Stimulated activated CD4-positive, alpha-beta T cell treated with anti-CD3 and anti-CD28 coated beads, Interleukin-15, amount 100 ng/mL, for 48 hours (primary cell): Measurements from ENCODE around the gene THSD4.

Source experiments
- DNase-seq, 2 donors: peaks; one replicate each; pipeline ENCODE4 v3.0.0-alpha.2; 2020; ENCODE audit warnings: low read depth in 2 of 2

Gene THSD4

DNA sequence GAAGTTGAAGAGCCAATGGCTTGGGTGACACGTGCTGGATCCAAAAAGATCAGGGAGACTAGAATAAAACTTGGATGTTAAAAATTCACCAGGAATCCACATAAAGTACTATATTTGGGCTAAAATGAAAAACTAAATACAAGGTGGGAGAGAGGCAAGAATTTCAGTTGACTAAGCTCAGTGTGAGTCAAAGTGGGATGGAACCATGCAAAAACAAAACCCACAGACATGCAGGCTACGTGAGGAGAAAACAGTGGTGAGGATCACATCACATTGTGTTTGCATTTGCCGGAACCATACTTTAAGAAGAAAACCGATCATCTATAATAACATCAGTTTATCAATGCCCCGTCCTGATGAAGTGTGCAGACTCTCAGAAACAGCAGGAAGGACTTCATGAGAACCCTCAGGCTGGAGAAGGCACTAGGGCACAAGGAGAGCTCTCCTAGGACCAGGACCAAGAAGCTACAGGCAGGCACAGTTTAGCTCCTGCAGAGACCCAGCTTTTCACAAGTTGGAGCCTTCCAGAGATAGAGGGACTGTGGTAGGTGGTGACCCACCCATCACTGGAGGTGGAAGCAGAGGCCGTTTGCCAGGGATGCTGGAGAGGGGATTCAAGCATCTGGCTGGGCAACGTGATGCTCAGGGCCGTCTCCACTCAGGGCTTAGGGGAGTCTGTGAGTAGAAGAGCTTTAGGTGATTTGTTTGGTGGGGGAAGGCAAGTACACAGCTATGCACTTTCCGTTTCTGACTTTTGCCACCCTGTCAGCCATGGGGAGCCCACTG, 666.1 kb downstream of the THSD4 start:
- no peak for DNase-seq

DNA sequence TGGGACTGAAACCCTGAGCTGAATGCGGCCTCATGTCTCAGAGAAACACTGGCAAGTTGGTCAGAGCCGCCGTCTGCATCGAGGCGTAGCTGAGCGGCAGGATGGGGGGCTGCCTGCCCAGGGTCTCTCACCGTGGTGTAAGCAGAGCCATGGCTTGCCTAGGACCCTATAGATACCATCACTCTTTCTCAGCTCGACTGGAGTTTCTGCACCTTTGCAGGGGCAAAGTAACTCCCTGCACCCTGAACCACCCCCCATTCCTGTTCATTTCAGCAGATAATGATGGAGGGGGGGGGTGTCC, 666.6 kb downstream of the THSD4 start:
- no peak for DNase-seq

- DNase-seq, result no peak
These were observed 667.3 kb downstream of the THSD4 start for GRCh38 chr15:71782422-71783165.

GRCh38 chr15:71784719-71785118, 669.4 kb downstream of the THSD4 start:
- no peak for DNase-seq

DNA sequence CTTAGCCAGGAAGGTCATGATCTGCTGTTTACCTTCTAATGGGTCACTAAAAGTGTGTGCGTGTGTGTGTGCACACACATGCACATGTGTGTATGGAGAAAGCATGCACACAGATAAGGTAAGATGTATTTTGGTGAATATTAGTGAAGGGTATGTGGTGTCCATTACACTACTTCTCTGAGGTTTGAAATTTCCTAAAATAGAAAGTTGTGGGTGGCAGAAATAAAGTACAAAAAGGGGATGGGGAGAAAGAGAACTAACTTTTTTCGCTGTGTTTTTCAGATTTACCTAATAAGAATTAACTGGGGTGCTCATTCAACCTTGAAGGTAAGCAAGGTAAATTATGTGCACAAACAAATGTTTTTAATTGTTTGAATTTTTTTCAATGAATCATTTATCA, 670.7 kb downstream of the THSD4 start:
- no peak for DNase-seq

DNA sequence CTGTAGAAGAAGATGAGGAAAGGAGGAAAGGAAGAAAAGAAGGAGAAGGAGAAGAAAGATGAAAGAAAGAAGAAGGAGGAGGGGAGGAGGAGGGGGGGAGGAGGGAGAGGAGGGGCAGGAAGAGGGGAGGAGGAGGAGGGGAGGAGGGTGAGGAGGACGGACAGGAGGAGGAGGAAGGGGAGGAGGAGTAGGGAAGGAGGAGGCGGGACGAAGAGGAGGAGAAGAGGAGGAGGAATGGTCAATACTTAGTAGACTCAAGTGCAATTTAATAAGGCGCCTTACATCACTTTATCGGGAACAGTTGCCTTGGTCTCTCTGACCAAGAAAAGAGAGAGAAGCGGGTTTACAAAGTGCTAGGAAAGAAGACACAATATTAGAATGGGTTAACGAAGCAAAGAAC, 671.4 kb downstream of the THSD4 start:
- DNase-seq, result no peak

- no peak for DNase-seq
These were observed 673.6 kb downstream of the THSD4 start for GRCh38 chr15:71788646-71789579.

DNA sequence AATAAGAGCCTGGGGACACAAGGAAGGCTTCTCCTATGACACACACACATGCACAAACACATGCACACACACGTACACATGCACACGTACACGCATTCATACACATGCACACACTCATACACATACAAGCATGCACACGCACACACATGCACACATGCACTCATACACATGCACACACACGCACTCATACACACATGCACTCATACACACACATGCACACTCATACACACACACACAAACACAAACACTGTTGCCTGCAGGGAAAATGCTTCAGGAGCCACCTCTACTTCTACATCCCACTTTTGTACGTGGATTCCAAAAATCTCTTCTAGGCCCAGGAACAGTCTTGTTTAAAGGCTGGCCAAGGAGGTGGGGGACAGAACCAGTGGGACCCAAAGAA, 674.3 kb downstream of the THSD4 start:
- DNase-seq, result no peak

- no peak for DNase-seq
These were observed 674.8 kb downstream of the THSD4 start for GRCh38 chr15:71790081-71790480.

- DNase-seq, result no peak
These were observed 676.7 kb downstream of the THSD4 start for GRCh38 chr15:71791975-71792374.

DNA sequence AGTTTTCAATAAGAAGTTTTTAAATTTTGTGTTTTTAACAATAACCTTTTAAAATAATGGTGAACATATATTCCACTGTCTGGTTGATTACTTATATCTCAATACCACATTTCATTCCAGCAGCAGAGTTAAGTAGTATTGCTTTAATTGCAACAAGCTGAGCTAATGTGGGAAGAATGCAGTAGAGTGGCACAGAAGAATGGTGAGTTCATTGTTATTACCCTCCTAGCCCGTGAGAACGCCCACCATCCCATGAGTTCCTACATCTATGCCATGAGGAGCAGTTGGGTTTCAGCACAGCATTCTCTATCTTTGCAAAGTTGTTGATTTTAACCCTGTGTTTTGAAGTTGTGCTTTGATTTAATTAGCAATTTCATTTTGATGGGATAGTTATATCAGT, 677.2 kb downstream of the THSD4 start:
- no peak for DNase-seq

DNA sequence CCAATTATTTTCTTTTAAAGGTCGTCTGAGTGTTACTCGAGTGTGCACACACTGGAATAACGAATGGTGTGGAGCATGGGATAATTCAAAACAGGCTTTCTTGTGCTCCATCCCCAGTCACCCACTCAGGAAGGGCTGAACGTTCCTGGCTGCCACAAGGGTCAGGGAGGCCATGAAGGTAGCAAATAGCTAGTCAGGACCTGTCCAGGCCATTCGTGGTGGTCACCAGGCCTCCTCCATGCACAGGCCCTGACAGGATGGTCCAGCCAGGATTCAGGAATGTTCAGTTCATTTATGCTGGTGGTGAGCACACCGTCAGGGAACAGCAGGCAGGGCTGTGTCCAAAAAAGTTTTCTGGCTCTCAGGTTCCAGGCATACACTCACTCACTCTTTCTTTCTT, 683.4 kb downstream of the THSD4 start:
- no peak for DNase-seq

GRCh38 chr15:71800190-71800589, 684.9 kb downstream of the THSD4 start:
- no peak for DNase-seq

DNA sequence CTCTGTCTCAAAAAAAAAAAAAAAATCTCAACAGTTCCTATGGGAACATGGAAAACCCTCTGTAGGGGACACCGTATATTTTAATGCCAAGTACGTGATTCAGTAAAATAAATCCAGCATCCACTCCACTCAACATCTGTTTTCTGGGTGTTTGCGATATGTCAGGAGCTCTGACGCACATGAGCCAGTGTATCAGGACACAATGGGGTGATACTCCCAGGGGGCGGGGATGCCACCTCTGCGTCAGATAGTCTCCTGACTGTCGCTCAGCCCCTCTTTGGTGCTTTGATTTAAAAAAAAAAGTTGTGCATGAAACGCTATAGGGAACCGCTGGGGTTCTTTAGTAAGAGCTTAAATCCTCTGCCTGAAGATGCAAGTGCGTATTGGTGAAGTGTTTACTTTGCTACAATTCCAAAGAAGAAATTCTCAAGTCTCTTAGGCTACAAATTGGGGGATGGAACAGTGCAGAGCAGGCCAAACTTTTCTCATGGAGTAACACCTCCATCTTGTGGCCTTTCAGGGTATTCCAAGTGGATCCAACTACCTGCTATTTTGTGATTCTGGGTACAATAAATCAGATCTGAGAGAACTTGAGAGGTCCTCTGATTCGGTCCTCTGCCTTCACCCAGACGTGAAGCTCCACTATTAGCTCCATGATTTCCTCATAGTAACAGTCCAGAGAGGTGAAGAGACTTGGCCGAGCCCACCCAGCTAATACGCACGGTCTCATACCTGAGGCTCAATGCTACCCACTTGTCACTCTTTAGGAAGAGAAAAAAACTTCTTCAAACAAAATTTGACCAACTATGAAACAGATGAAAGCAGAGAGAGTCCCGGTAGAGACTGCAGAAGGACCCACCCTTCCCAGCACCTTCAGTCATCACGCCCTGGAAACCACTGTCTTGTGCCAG, 685.8 kb downstream of the THSD4 start:
- peak in 1 of 2 donors; percentile 18 for DNase-seq

- no peak for DNase-seq
These were observed 686.8 kb downstream of the THSD4 start for GRCh38 chr15:71801935-71802655.

DNA sequence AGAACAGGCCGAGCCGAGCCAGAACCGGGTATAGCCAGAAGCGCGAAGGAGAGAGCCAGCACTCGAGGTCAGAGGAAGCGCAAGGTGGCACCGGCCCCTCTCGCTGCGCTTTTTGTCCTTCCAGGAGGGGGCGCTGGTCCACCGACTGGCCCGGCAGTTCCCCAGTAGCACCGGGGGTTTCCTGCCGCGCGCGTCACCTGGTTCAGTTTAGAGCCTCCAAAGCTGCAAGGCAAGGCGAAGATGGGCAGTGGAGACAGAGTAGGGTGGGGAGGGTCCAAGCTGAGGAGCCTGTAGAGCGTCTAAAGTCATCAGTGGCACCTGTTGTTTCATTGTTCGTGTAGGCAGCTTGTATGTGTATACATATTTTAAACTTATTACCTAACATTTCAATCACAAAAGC, 687.5 kb downstream of the THSD4 start:
- peak in 1 of 2 donors; percentile 34 for DNase-seq

GRCh38 chr15:71804226-71804625, 689.0 kb downstream of the THSD4 start:
- DNase-seq, result no peak

GRCh38 chr15:71804695-71805470, 689.6 kb downstream of the THSD4 start:
- no peak for DNase-seq

DNA sequence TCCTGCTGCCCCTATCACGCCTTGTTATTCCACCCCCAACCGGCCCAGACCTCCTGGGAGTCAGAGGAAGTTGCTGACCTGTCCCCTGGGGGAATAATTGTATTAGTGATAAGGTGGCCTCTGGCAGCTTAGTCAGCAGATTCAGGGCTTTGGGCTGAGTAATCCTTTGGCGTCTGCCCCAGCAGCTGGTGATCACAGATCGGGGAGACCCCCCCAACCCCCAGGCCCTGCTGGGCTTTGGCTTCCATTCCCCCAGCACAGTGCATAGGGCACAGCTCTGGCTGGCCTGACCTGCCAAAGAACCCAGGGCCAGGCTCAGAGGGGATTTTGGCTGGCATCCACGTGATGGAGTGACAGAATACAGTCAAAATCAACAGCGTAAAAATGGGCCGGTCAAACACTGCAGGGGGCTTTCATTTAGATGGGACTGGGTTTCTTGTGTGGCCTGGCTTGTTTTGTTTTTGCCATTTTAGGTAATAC, 691.2 kb downstream of the THSD4 start:
- DNase-seq, result no peak
